AG20443 (cell line): ENCODE data around the gene COL17A1.

Source experiments
- DNase-seq: peaks from one replicate; pipeline ENCODE4 v3.0.0; 2012; ENCODE audit warnings: low spot score, mixed read lengths

COL17A1 gene

GRCh38 chr10:103985726-103986125 lies 100.0 kb downstream of the COL17A1 start:
- DNase-seq, result no peak

DNA sequence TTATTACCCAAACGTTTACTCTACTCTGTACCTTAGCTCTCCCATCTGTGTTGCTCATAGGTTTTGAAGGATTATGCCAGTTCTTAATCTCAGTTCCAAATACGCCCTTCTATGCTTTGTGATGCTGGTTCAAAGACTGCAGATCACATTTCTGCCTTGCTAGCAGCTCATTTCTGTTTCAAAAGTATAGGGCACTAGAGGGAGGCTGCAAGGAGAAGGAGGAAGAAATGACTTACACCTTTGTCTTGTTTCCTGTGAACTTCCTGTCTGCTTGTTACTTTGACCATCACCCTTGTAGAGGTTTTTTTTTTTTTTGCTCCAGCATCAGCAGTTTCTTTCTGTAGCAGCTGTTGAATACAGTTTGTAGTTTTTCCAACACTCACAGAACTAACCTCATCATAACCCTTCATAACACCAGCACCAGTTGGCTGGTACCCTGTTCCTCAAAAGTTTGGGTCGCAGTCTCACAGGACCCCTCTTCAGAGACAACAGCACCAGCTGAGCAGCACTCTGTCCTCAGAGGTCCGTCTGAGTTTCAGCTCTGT lies 102.2 kb downstream of the COL17A1 start:
- no peak for DNase-seq

GRCh38 chr10:103982639-103983038 lies 103.0 kb downstream of the COL17A1 start:
- DNase-seq, result no peak
